Adrenal gland (tissue), 12 donors: ENCODE data around the gene KDM4B. TPM values are rescaled to one million over a fixed set of nuclear protein-coding genes. Genes with fewer than 3 reads are reported as not detected.

Experiments used
- DNase-seq, 7 donors: peaks; one replicate each; pipeline ENCODE4 v3.0.0-alpha.2; 2019 to 2020
- H3K27ac ChIP-seq, 5 donors: fragments of 200-600 bp; sonication (generic) in 4 of 5; 1 replicate in 3 of 5; 2 replicates in 2 of 5; pipeline versions ENCODE4 v1.5.1 to v1.8.0; 2016 to 2020; ENCODE audit warnings: mild to moderate bottlenecking in 1 of 5
- H3K27me3 ChIP-seq: fragments of 200-600 bp; 2 replicates; pipeline ENCODE4 v1.8.0; 2021
- H3K36me3 ChIP-seq, 2 donors: fragments of 200-600 bp; replicated peaks in 1 of 2; 1 replicate in 1 of 2; 2 replicates in 1 of 2; pipeline versions ENCODE4 v1.5.1 to v1.8.0; 2018 to 2022
- H3K4me1 ChIP-seq, 2 donors: fragments of 200-600 bp; replicated peaks in 1 of 2; 1 replicate in 1 of 2; 2 replicates in 1 of 2; pipeline versions ENCODE4 v1.5.1 to v1.8.0; 2018 to 2021
- H3K4me3 ChIP-seq, 4 donors: fragments of 200-600 bp; sonication (generic) in 3 of 4; one replicate each; pipeline ENCODE4 v1.5.1; 2016 to 2018
- H3K9me3 ChIP-seq, 3 donors: fragments of 200-600 bp; sonication (generic) in 1 of 3; replicated peaks in 1 of 3; 1 replicate in 2 of 3; 2 replicates in 1 of 3; pipeline versions ENCODE4 v1.5.1 to v1.8.0; 2016 to 2021
- POLR2A ChIP-seq, 2 donors: fragments of 450-650 bp; IDR thresholded peaks; one replicate each; pipeline ENCODE4 v1.6.1; 2017; ENCODE audit warnings: antibody characterized with exemption in 2 of 2, mild to moderate bottlenecking in 2 of 2, moderate library complexity in 1 of 2
- WGBS, 4 donors: extraction: QIAGEN DNeasy Blood & Tissue Kit in 2 of 4; methylation state at CpG; one replicate each; pipeline versions ENCODE4 v1.1.5 to v1.1.7; 2013 to 2017; 5-methylcytosine and 5-hydroxymethylcytosine counted together
- intact Hi-C, 2 donors: fragments of 100-400 bp; cut with DNase I; formaldehyde crosslinking; loops; one replicate each; pipeline versions ENCODE4 v1.14.1 to v1.15.0; 2022 to 2023
- polyA plus RNA-seq, 3 donors: library from polyadenylated mRNA; stranded (reverse); fragments of 200-250 nt in 2 of 3; fragments of 350-450 nt in 1 of 3; fragmentation: Illumina TruSeq in 1 of 3; extraction: RNeasy Lipid Tissue Mini Kit (QIAGEN cat#74804) in 1 of 3; gene quantifications; one replicate each; pipeline ENCODE4 v1.2.3, GENCODE V29; 2013 to 2014
- total RNA-seq, 9 donors: library from RNA; depleted of rRNA in 4 of 9; stranded (reverse); fragments of >200 nt in 4 of 9; fragments of 120-200 nt in 1 of 9; fragmentation: NEBNext Ultra II Directional in 1 of 9; extraction: Animal tissue kit (Norgen Biotek cat#: 25700) in 1 of 9; gene quantifications; one replicate each; pipeline versions ENCODE4 v1.1.0 to v1.2.4, GENCODE V29; 2013 to 2023
- TF ChIP-seq, protein P1 (sequence below), 6 experiments: fragments of 450-650 bp in 4 of 6; fragments of 200-600 bp in 2 of 6; sonication (generic) in 1 of 6; IDR thresholded peaks; 1 replicate in 5 of 6; 2 replicates in 1 of 6; pipeline versions ENCODE4 v1.5.1 to v1.8.0; 2016 to 2021; ENCODE audit warnings: antibody characterized with exemption in 6 of 6, mild to moderate bottlenecking in 2 of 6, moderate library complexity in 1 of 6
- donor health status: healthy with polysubstance abuse.
- donor health status: Bipolar disorder and iron deficiency.
- donor health status: DM: yes; HTN: yes; CAD: no.
- donor health status: DM: no; HTN: no; CAD: no.
- donor health status: DM: no; HTN: no; CAD: no.
- donor health status: DM: yes; HTN: yes; CAD: no.

KDM4B gene
- total and polyA plus RNA-seq, 12 donors = 9.8 to 65.1 (median 39.9) TPM

DNA sequence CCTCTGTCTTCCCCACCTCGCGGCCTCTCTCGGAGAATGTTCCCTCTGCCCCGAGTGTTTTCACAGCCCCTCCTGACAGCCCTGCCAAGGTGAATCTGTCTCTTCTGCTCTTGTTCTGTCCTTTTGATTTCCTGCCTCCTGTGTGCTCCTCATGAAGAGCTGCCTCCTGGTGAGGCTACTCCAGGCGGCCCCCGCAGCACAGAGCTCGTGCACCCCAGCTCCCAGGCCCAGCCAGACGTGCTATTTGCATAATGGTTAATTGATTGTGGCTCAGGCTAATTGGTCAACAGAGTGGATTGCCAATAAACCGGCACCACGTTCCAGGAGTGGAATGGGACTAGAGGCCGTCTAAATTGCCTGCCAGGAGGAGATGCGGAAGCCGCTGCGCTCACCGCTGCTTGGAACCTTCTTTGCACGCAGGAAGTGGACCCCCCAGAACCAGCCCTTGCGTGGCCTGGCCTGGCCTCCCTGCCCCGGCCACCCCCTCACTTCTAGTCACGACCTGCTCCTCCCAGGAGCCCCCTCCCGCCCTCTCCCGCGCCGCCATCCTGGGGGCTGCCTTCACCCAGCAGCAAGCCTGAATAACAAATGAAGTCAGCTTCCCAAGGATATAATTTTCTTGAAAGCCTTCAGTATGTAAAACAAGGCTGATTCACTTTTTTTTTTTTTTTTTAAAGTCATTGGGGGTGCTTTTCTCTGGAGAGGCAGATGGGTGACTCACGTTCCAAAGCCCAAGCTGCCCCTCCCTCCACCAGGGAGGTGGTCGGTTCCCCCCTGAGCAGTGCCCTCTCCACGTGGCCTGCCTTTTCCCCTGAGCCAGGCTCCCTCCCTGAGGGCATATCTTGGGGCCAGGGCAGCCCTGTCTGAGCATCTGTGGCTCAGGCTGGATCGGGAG, 144.0 kb downstream of the KDM4B start:
- Histone ChIP-seq H3K36me3 (peaks cover 0 to 4% of the 10 kb centered on the region in 2 donors), H3K27me3 (no peaks in the 10 kb centered on the region), H3K4me1 (peaks cover 17 to 25% of the 10 kb centered on the region in 2 donors), H3K27ac (peak overlapping the region in 3 of 5 donors; percentile 26 to 66 (median 60)), H3K9me3 (no peaks in the 10 kb centered on the region), H3K4me3 (no peak overlapping the region)
- whole genome bisulfite sequencing, 4 donors = 41 to 60% (median 51%) methylated on average over 18 to 27 of the region's 27 CpGs
- intact Hi-C loops = no loop called here
- peak in 3 of 7 donors; percentile 46 to 58 (median 48) for DNase-seq
- TF ChIP-seq, protein P1, sequence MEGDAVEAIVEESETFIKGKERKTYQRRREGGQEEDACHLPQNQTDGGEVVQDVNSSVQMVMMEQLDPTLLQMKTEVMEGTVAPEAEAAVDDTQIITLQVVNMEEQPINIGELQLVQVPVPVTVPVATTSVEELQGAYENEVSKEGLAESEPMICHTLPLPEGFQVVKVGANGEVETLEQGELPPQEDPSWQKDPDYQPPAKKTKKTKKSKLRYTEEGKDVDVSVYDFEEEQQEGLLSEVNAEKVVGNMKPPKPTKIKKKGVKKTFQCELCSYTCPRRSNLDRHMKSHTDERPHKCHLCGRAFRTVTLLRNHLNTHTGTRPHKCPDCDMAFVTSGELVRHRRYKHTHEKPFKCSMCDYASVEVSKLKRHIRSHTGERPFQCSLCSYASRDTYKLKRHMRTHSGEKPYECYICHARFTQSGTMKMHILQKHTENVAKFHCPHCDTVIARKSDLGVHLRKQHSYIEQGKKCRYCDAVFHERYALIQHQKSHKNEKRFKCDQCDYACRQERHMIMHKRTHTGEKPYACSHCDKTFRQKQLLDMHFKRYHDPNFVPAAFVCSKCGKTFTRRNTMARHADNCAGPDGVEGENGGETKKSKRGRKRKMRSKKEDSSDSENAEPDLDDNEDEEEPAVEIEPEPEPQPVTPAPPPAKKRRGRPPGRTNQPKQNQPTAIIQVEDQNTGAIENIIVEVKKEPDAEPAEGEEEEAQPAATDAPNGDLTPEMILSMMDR (IDR thresholded peaks at IDR 0.05) = no peak
- TF ChIP-seq POLR2A (IDR thresholded peaks at IDR 0.05) = no peak

DNA sequence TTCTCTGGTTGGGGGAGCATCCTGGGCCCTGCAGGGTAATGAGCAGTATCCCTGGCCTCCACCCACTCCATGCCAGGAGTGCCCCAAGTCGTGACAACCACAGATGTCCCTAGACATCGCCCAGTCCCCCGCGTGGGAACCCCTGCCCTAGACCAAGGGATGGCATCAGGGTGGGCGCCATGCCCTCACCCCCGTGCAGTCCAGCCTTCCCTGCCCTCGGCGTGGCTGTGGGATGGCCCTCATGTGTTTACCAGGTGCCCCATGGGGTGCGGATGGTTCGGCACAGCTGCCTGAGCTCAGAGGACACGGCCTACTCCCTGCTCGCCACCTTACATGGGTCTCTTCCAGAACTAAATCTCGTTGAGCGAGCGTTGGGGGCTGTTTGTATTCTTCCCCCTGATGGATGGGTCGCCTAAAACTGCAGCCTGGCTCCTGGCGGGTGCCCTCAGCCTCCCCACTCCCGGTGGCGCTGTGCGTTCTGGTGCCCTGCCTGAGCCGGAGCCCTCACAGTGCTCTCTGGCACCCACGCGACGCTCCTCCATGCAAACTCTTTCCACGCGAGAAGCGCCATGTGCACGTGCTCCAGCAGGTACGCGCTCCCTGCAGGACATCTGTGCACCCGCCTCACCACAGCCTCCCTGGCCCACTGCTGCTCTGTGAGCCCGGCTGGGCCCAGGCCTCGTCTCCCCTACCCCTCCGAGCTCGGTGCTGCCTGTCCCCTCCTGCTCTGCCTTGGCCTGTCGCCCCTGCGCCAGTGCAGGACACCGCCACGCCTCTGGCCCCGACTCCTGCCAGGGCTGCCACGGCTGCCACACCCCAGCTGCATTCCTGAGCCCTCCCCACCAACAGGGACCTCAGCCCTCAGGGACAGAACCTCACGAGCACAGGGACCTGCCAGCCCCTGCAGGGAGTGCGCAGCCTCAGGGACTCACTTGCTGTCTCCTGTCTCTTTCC, 145.0 kb downstream of the KDM4B start:
- H3K27ac ChIP-seq = peak overlapping the region in 1 of 5 donors; percentile 41
- peaks cover 0 to 4% of the 10 kb centered on the region in 2 donors for H3K36me3 ChIP-seq
- intact Hi-C loops = no loop called here
- H3K9me3 ChIP-seq = no peaks in the 10 kb centered on the region
- WGBS, 4 donors = 88 to 93% (median 90%) methylated on average over 18 to 43 of the region's 43 CpGs
- DNase-seq = no peak
- TF ChIP-seq, protein P1 (IDR thresholded peaks at IDR 0.05) = no peak
- H3K4me3 ChIP-seq = no peak overlapping the region
- H3K27me3 ChIP-seq = no peaks in the 10 kb centered on the region
- H3K4me1 ChIP-seq = peaks cover 17 to 25% of the 10 kb centered on the region in 2 donors

DNA sequence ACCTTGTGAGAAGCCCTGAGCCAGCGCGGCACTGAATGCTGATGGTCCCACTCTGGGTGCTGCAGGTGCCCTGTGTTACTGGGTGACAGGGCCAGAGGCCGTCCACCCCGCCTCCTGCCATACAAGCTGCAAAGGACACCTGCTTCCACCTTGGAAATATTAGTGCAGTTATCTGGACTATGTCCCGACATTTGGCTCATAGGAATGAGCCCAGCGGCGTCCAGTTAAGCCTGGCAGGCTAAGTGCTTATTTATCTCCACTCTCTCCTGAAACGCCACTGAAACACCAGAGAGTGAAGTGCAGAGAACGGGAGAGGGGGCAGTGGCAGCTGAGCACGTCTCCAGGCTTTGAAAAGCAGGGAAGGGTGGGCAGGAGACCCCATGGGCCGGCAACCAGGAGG, 145.8 kb downstream of the KDM4B start:
- H3K4me3 ChIP-seq = no peak overlapping the region
- no peak for DNase-seq
- peaks cover 17 to 25% of the 10 kb centered on the region in 2 donors for H3K4me1 ChIP-seq
- 86 to 91% (median 88%) methylated on average over 9 to 11 of the region's 11 CpGs for WGBS, 4 donors
- TF ChIP-seq POLR2A (IDR thresholded peaks at IDR 0.05) = no peak
- TF ChIP-seq, protein P1 (IDR thresholded peaks at IDR 0.05) = no peak
- no peaks in the 10 kb centered on the region for H3K9me3 ChIP-seq
- H3K27ac ChIP-seq = no peak overlapping the region
- no peaks in the 10 kb centered on the region for H3K27me3 ChIP-seq
- H3K36me3 ChIP-seq = peaks cover 0 to 4% of the 10 kb centered on the region in 2 donors
- intact Hi-C loops = no loop called here

DNA sequence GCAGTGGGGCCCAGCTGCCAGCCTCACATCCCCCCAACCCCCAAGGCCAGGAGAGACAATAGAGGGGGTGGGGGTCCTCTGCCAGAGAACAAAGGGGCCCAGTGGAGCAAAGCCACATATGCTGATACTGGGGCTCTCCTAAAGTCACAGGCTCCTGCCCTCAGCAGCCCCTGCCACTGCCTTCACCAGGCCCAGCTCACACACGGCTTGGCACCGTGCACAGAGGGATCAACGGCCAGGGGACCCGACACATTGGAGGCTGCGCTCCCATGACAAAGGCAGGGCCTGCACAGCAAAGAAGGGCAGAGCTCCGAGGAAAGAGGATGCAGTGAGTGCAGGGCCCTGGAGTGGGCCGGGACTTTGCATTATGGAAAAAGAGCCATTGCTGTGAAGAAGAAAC, 146.4 kb downstream of the KDM4B start:
- H3K9me3 ChIP-seq = no peaks in the 10 kb centered on the region
- peaks cover 0 to 4% of the 10 kb centered on the region in 2 donors for H3K36me3 ChIP-seq
- TF ChIP-seq, protein P1 (IDR thresholded peaks at IDR 0.05) = no peak
- no peak for TF ChIP-seq POLR2A (IDR thresholded peaks at IDR 0.05)
- H3K27ac ChIP-seq = no peak overlapping the region
- no peaks in the 10 kb centered on the region for H3K27me3 ChIP-seq
- intact Hi-C loops = no loop called here
- WGBS, 4 donors = 82 to 99% (median 96%) methylated on average over 7 of the region's 7 CpGs
- no peak for DNase-seq
- peaks cover 17 to 25% of the 10 kb centered on the region in 2 donors for H3K4me1 ChIP-seq
- H3K4me3 ChIP-seq = no peak overlapping the region
